ENCODE data around the gene DDAH1.
"Not testable (repeated sequence)": the region's sequence is repeated elsewhere in the genome, so short reads cannot be mapped to it uniquely, and the experiment has no call there.

Gene DDAH1

GRCh38 chr1:85465099-85465785 lies at the start of gene DDAH1:
Gene DDAH1 (minus strand): TSS chr1:85465159. CDS start chr1:85465045, 114 bp downstream.
- in situ Hi-C loops (cut with HindIII; ENCODE audit: low sequenced_read_pairs): no loop called here

DNA sequence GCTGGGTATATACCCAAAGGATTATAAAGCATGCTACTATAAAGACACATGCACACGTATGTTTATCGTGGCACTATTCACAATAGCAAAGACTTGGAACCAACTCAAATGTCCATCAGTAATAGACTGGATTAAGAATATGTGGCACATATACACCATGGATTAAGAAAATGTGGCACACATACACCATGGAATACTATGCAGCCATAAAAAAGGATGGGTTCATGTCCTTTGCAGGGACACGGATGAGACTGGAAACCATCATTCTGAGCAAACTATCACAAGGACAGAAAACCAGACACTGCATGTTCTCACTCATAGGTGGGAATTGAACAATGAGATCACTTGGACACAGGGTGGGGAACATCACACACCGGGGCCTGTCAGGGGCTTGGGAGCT lies 49.0 kb upstream of the DDAH1 start:
- in situ Hi-C loops (cut with HindIII; ENCODE audit: low sequenced_read_pairs): not testable (repeated sequence)

- in situ Hi-C loops (cut with HindIII; ENCODE audit: low sequenced_read_pairs): loop anchor here (10.0 kb wide), 1 partner anchor 180 kb away; no protein-coding TSS in a partner anchor
Measured at GRCh38 chr1:85504417-85504816, 39.5 kb upstream of the DDAH1 start.

GRCh38 chr1:85502625-85503083 lies 37.7 kb upstream of the DDAH1 start:
- in situ Hi-C loops (cut with HindIII; ENCODE audit: low sequenced_read_pairs): loop anchor here (10.0 kb wide), 1 partner anchor 178 kb away; no protein-coding TSS in a partner anchor

- in situ Hi-C loops (cut with HindIII; ENCODE audit: low sequenced_read_pairs): loop anchor here (10.0 kb wide), 1 partner anchor 177 kb away; no protein-coding TSS in a partner anchor
Measured at GRCh38 chr1:85502171-85502570, 37.2 kb upstream of the DDAH1 start.

DNA sequence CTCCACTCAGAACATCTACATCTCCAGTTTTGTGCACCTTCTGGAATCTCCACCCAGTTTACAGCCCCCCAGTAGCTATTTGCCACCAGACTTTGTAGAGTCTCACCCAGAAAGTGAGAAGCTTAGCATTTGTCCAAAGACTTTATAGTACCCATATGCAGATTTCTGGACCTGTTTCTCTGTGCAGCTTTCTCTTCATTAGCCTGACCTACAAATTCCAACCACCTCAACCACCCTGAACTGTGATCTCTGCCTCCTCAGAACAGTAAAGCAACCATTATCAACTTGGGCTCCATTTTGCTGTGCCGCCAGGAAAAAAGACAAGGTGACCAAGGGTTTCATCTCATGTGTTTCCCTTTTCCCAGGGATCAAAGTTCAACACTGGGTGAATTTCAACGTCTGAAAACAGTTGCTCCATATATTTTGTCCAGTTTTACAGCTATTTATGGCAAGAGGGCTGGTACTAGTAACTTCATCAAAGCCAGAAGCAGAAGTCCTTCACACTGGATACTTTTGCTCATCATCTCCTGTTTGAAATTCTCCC lies 36.5 kb upstream of the DDAH1 start:
- in situ Hi-C loops (cut with HindIII; ENCODE audit: low sequenced_read_pairs): loop anchor here (10.0 kb wide), 1 partner anchor 177 kb away; no protein-coding TSS in a partner anchor

- in situ Hi-C loops (cut with HindIII; ENCODE audit: low sequenced_read_pairs): no loop called here
Measured at GRCh38 chr1:85496941-85497582, 32.1 kb upstream of the DDAH1 start.

GRCh38 chr1:85495556-85495955 lies 30.6 kb upstream of the DDAH1 start:
- in situ Hi-C loops (cut with HindIII; ENCODE audit: low sequenced_read_pairs): no loop called here

DNA sequence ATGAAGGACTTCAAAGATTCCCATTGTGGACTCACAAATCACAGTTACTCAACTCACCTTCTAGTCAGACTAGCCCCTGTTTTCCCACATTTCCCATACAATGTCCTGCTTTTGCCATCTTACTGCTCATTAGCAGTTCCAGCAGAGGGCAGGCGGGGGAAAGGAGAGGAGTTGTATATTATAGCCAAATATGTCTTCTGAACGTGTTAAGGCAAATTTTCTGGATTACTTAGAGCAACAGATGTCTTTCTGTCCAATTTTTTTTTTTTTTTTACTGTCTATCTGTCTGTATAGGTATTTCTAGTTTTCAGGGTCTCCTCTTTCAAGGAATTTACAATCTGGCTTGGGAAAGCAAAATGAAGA lies 29.9 kb upstream of the DDAH1 start:
- in situ Hi-C loops (cut with HindIII; ENCODE audit: low sequenced_read_pairs): no loop called here

- in situ Hi-C loops (cut with HindIII; ENCODE audit: low sequenced_read_pairs): no loop called here
Measured at GRCh38 chr1:85494074-85494903, 29.3 kb upstream of the DDAH1 start.

GRCh38 chr1:85490270-85490985 lies 25.5 kb upstream of the DDAH1 start:
- in situ Hi-C loops (cut with HindIII; ENCODE audit: low sequenced_read_pairs): no loop called here

DNA sequence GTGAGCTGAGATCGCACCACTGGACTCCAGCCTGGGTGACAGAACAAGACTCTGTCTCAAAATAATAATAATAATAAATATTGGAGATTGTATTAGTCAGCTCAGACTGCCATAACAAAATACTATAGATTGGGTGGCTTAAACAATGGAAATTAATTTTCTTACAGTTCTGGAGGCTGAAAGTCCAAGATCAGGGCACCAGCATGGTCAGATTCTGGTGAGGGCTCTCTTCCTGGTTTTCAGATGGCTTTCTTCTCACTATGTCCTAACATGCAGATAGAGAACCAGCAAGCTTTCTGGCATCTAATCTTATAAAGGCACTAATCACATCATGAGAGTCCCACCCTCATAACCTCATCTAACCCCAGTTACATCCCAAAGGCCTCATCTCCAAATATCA lies 23.2 kb upstream of the DDAH1 start:
- in situ Hi-C loops (cut with HindIII; ENCODE audit: low sequenced_read_pairs): loop anchor here (10.0 kb wide), 1 partner anchor 193 kb away; no protein-coding TSS in a partner anchor

DNA sequence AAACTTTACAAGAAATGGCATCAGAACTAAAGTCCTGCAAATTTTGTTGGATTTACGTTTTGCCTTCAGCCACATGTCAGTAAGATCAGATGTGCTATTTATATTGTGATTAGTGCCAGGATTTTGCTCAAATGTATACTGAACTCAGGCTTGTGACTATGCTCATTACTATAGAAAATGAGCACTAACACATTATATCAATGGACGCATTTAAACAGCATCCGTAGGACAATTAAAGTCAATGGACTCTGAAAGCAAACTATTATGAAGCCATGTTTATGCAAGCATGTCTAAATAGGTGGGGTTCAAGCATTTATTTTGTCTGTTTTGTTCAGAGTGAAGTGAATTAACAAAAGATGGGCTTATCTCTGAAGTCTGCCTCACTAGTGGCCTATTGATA lies 20.6 kb upstream of the DDAH1 start:
- in situ Hi-C loops (cut with HindIII; ENCODE audit: low sequenced_read_pairs): loop anchor here (10.0 kb wide), 1 partner anchor 191 kb away; no protein-coding TSS in a partner anchor

DNA sequence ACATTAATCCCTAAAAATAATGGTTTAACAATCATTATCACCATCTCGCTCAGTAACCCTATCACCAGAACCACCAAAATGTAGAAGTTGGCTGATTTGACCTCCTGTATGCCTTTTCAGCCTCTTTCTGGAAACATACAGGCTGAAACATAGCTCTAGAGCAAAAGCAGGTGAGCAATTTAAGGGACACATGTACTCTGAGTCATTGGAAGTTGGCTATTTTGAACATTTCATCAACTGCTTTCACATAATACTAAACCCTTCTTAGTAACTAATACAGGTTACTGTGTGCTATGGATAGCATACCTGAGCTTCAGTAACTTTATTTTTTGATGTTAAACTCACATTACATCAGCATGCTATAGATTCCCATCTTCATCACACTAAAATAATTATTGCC lies 19.8 kb upstream of the DDAH1 start:
- in situ Hi-C loops (cut with HindIII; ENCODE audit: low sequenced_read_pairs): loop anchor here (10.0 kb wide), 1 partner anchor 190 kb away; no protein-coding TSS in a partner anchor

DNA sequence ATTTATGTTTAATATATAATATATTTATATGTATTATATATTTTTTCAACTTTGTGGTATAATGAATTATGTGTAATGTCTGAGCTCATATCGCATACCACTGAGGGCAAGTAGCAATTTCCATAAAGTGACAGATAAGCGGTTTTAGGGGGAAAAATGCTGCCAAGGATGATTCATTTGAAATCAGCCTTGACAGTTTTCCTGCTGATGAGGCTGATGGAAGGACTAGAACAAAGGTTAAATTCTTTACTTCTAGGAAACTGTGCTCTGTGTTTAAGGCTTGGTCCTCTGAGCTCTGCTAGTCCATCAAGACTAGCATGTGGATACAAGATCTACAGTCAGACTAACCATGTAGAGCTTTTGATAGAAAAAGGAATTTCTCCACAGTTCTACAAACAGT lies 19.3 kb upstream of the DDAH1 start:
- in situ Hi-C loops (cut with HindIII; ENCODE audit: low sequenced_read_pairs): loop anchor here (10.0 kb wide), 1 partner anchor 189 kb away; no protein-coding TSS in a partner anchor

- in situ Hi-C loops (cut with HindIII; ENCODE audit: low sequenced_read_pairs): loop anchor here (10.0 kb wide), 1 partner anchor 187 kb away; no protein-coding TSS in a partner anchor
Measured at GRCh38 chr1:85481688-85482087, 16.7 kb upstream of the DDAH1 start.

DNA sequence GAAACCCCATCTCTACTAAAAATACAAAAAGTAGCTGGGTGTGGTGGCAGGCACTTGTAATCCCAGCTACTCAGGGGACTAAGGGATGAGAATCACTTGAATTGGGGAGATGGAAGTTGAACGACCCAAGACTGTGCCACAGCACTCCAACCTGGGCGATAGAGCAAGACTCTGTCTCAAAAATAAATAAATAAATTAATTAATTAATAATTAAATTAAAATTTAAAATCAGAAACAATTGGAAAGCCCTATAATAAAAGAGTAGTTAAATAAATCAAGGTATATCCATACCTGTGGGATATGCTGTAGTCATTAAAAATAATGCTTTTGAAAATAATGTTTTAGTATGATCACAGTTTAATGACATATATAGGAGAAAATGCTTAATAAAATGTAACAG lies 15.6 kb upstream of the DDAH1 start:
- in situ Hi-C loops (cut with HindIII; ENCODE audit: low sequenced_read_pairs): loop anchor here (10.0 kb wide), 1 partner anchor 186 kb away; no protein-coding TSS in a partner anchor

- in situ Hi-C loops (cut with HindIII; ENCODE audit: low sequenced_read_pairs): no loop called here
Measured at GRCh38 chr1:85479491-85479890, 14.5 kb upstream of the DDAH1 start.

- in situ Hi-C loops (cut with HindIII; ENCODE audit: low sequenced_read_pairs): no loop called here
Measured at GRCh38 chr1:85478366-85478765, 13.4 kb upstream of the DDAH1 start.

DNA sequence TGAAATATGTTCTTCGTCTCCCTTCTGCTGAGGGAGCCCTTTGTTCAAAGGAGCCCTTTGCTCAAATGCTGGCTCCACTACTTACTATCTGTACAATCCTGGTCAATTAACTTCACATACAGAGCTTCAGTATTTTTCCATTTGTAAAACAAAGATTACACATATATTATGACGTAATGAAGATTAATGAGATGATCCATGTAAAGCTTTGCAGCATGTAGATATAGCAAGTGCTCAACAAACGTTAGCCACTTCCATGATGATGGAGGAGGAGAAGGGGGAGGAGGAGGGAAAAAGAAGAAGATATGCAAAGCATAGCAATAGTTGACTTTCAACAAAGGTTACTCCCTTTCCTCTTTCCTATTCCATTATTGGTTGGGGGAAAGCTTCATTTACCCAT lies 10.1 kb upstream of the DDAH1 start:
- in situ Hi-C loops (cut with HindIII; ENCODE audit: low sequenced_read_pairs): no loop called here
